Sigmoid colon (tissue), 7 donors: ENCODE data around the gene PPT1. TPM values are rescaled to one million over a fixed set of nuclear protein-coding genes. Genes with fewer than 3 reads are reported as not detected.

ENCODE experiments used
- DNase-seq: peaks from one replicate; pipeline ENCODE4 v3.0.0-alpha.2; 2019
- H3K27ac ChIP-seq, 4 donors: fragments of 200-600 bp; sonication (generic); one replicate each; pipeline ENCODE4 v1.5.1; 2016 to 2019; ENCODE audit warnings: mild to moderate bottlenecking in 1 of 4
- H3K27me3 ChIP-seq, 3 donors: fragments of 200-600 bp; sonication (generic); one replicate each; pipeline ENCODE4 v1.5.1; 2019; ENCODE audit warnings: mild to moderate bottlenecking in 1 of 3
- H3K36me3 ChIP-seq, 4 donors: fragments of 200-600 bp; sonication (generic); one replicate each; pipeline ENCODE4 v1.5.1; 2016 to 2019
- H3K4me1 ChIP-seq, 4 donors: fragments of 200-600 bp; sonication (generic); one replicate each; pipeline ENCODE4 v1.5.1; 2017 to 2019
- H3K4me3 ChIP-seq, 4 donors: fragments of 200-600 bp; sonication (generic); one replicate each; pipeline ENCODE4 v1.5.1; 2017 to 2019; ENCODE audit warnings: mild to moderate bottlenecking in 2 of 4, moderate library complexity in 1 of 4
- H3K9me3 ChIP-seq, 4 donors: fragments of 200-600 bp in 3 of 4; sonication (generic) in 3 of 4; one replicate each; pipeline versions ENCODE4 v1.5.1 to v1.6.1; 2013 to 2019
- EP300 ChIP-seq, 4 donors: sonication (generic); formaldehyde crosslinking; IDR thresholded peaks; one replicate each; pipeline ENCODE4 v1.6.1; 2017; ENCODE audit warnings: antibody characterized with exemption in 4 of 4
- POLR2A ChIP-seq, 2 donors: fragments of 450-650 bp; IDR thresholded peaks; one replicate each; pipeline ENCODE4 v1.6.1; 2016; ENCODE audit warnings: antibody characterized with exemption in 2 of 2, mild to moderate bottlenecking in 2 of 2, moderate library complexity in 2 of 2
- POLR2AphosphoS5 ChIP-seq, 4 donors: sonication (generic); formaldehyde crosslinking; IDR thresholded peaks; one replicate each; pipeline ENCODE4 v1.6.1; 2017; ENCODE audit warnings: antibody characterized with exemption in 4 of 4
- WGBS, 2 donors: extraction: QIAGEN DNeasy Blood & Tissue Kit; methylation state at CpG; one replicate each; pipeline ENCODE4 v1.1.7; 2013; 5-methylcytosine and 5-hydroxymethylcytosine counted together
- intact Hi-C: fragments of 100-400 bp; cut with DNase I; formaldehyde crosslinking; loops from one replicate; pipeline ENCODE4 v1.15.1; 2023
- polyA plus RNA-seq, 3 donors: library from polyadenylated mRNA; stranded (reverse); fragments of 200-250 nt; gene quantifications; one replicate each; pipeline ENCODE4 v1.2.3, GENCODE V29; 2013
- total RNA-seq, 4 donors: library from RNA; depleted of rRNA; stranded (reverse); fragments of >200 nt; gene quantifications; one replicate each; pipeline ENCODE4 v1.1.0, GENCODE V29; 2016
- TF ChIP-seq, protein P1 (sequence below), 4 experiments: fragments of 450-650 bp in 3 of 4; fragments of 200-600 bp in 1 of 4; IDR thresholded peaks; one replicate each; pipeline ENCODE4 v1.5.1; 2016 to 2019; ENCODE audit warnings: antibody characterized with exemption in 4 of 4, mild to moderate bottlenecking in 3 of 4, moderate library complexity in 2 of 4
- donor health status: healthy with polysubstance abuse.
- donor health status: Bipolar disorder and iron deficiency.
- donor health status: healthy.

The PPT1 gene
- total and polyA plus RNA-seq, 7 donors, result 10.2 to 86.7 (median 74.2) TPM

DNA sequence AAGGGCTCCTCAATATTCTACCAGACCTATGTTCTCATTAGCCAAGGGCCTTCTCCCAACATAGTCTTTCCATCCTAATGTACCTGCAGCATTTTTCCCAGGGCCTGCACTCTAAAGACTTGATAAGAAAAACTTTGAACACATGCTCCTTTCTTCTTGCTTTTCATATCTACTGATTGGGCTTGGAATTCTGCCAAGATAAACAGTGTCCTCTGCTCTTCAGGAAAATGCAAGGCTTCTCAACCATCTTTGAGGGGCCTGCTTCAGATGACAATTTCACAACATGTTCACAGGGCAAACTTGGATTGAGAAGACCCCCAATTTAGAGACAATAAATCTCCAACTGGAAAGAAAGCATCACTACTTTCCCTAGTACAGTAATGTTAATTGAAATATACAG, 25.8 kb upstream of the PPT1 start:
- TF ChIP-seq, protein P1, sequence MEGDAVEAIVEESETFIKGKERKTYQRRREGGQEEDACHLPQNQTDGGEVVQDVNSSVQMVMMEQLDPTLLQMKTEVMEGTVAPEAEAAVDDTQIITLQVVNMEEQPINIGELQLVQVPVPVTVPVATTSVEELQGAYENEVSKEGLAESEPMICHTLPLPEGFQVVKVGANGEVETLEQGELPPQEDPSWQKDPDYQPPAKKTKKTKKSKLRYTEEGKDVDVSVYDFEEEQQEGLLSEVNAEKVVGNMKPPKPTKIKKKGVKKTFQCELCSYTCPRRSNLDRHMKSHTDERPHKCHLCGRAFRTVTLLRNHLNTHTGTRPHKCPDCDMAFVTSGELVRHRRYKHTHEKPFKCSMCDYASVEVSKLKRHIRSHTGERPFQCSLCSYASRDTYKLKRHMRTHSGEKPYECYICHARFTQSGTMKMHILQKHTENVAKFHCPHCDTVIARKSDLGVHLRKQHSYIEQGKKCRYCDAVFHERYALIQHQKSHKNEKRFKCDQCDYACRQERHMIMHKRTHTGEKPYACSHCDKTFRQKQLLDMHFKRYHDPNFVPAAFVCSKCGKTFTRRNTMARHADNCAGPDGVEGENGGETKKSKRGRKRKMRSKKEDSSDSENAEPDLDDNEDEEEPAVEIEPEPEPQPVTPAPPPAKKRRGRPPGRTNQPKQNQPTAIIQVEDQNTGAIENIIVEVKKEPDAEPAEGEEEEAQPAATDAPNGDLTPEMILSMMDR (IDR thresholded peaks at IDR 0.05), result no peak
- TF ChIP-seq POLR2AphosphoS5 (IDR thresholded peaks at IDR 0.05), result no peak
- no peak for TF ChIP-seq EP300 (IDR thresholded peaks at IDR 0.05)
- TF ChIP-seq POLR2A (IDR thresholded peaks at IDR 0.05), result no peak
- no peak overlapping the region for H3K27ac ChIP-seq
- peaks cover 0 to 4% (median 0%) of the 10 kb centered on the region in 3 donors for H3K27me3 ChIP-seq
- intact Hi-C loops, result no loop called here
- no peaks in the 10 kb centered on the region for H3K9me3 ChIP-seq
- no peaks in the 10 kb centered on the region for H3K36me3 ChIP-seq
- H3K4me1 ChIP-seq, result no peaks in the 10 kb centered on the region
- no peak overlapping the region for H3K4me3 ChIP-seq
- no peak for DNase-seq

DNA sequence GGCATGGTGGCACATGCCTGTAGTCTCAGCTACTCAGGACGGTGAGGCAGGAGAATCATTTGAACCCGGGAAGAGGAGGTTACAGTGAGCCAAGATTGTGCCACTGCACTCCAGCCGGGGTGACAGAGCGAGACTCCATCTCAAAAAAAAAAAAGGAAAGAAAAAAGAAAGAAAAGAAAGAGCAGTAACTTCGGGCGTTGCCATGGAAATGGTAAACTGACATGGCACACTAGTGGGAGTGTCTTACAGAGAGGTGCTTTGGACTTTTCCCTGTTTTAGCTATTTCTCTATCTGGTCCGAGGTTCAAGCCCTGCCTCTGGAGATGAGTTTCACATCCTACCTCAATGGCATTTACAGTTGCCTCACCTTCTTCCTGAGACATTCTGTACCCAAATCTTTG, 23.1 kb upstream of the PPT1 start:
- intact Hi-C loops, result no loop called here
- H3K27ac ChIP-seq, result no peak overlapping the region
- DNase-seq, result no peak
- H3K4me3 ChIP-seq, result no peak overlapping the region
- no peak for TF ChIP-seq POLR2AphosphoS5 (IDR thresholded peaks at IDR 0.05)
- TF ChIP-seq EP300 (IDR thresholded peaks at IDR 0.05), result no peak
- no peak for TF ChIP-seq POLR2A (IDR thresholded peaks at IDR 0.05)
- TF ChIP-seq, protein P1 (IDR thresholded peaks at IDR 0.05), result no peak
- 83 to 88% methylated on average over 7 of the region's 7 CpGs for whole genome bisulfite sequencing, 2 donors
- no peaks in the 10 kb centered on the region for H3K27me3 ChIP-seq
- H3K9me3 ChIP-seq, result no peaks in the 10 kb centered on the region
- no peaks in the 10 kb centered on the region for H3K36me3 ChIP-seq
- H3K4me1 ChIP-seq, result no peaks in the 10 kb centered on the region

DNA sequence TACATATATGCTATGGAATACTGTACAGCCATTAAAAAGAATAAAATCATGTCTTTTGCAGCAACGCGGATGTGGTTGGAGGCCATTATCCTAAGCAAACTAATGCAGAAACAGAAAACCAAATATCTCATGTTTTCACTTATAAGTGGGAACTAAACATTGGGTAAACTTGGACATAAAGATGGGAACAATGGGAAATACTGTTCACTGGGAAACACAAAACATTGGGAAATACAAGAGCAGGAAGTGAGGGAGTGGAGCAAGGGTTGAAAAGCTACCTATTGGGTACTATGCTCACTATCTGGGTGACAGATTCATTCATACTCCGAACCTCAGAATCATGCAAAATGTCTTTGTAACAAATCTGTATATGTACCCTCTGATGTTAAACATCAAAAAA, 17.3 kb upstream of the PPT1 start:
- H3K27me3 ChIP-seq, result no peaks in the 10 kb centered on the region
- no peak overlapping the region for H3K27ac ChIP-seq
- no peaks in the 10 kb centered on the region for H3K36me3 ChIP-seq
- intact Hi-C loops, result no loop called here
- DNase-seq, result no peak
- peaks cover 0 to 10% (median 7%) of the 10 kb centered on the region in 4 donors for H3K9me3 ChIP-seq
- H3K4me1 ChIP-seq, result no peaks in the 10 kb centered on the region
- TF ChIP-seq EP300 (IDR thresholded peaks at IDR 0.05), result no peak
- TF ChIP-seq, protein P1 (IDR thresholded peaks at IDR 0.05), result no peak
- H3K4me3 ChIP-seq, result no peak overlapping the region
- 91 to 92% methylated on average over 3 of the region's 3 CpGs for WGBS, 2 donors

DNA sequence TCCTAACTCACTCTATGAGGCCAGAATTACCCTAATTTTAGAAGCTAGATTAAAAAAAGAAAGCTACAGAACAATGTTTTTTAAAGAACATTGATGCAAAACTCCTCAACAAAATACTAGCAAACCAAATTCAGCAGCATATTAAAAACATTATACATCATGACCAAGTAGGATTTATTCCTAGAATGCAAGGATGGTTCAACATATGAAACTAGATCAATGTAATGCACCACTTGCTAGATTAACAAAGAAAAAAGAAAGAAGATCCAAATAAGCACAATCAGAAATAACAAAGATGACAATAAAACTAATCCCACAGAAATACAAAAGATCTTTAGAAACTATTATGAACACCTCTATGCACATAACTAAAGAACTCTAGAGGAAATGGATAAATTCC, 13.3 kb upstream of the PPT1 start:
- TF ChIP-seq, protein P1 (IDR thresholded peaks at IDR 0.05), result no peak
- TF ChIP-seq EP300 (IDR thresholded peaks at IDR 0.05) (no peak), POLR2A (IDR thresholded peaks at IDR 0.05) (no peak), POLR2AphosphoS5 (IDR thresholded peaks at IDR 0.05) (no peak)
- Histone ChIP-seq H3K36me3 (no peaks in the 10 kb centered on the region), H3K27ac (no peak overlapping the region), H3K4me1 (no peaks in the 10 kb centered on the region), H3K9me3 (peaks cover 0 to 10% (median 7%) of the 10 kb centered on the region in 4 donors), H3K27me3 (no peaks in the 10 kb centered on the region), H3K4me3 (no peak overlapping the region)
- intact Hi-C loops, result no loop called here
- no peak for DNase-seq

DNA sequence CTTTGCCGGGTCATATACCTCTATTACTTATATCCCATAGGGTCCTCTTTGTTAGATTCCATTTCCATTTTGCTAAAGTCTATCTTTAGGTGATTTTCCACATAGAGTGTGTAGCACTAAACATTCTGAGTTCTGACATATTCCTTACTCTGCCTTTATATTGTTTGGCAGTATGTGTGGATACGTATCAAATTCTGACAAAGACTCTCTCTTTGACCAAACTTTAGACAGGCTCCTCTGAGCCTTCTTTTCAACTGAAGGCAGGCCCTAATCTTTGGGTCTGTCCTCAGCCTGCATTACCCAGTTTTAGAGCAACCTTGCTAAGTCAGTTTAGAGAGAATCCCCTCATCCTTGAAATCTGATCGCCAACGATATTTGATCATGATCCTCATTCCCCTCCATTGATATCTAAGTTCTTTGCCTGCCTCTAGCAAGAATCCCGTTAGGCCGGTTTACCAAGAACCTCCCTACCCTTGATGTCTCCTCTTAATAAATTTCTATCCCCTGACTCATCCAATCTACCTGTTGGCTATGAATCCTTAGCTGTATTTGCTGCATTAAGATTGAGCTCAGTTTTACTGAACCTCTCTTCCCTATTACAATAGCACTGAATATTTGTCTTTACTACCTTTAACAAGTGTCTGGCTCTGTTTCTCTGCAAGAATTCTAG, 10.4 kb upstream of the PPT1 start:
- no peaks in the 10 kb centered on the region for H3K4me1 ChIP-seq

More for the DNA sequence above, 10.4 kb upstream of the PPT1 start:
- no peak for DNase-seq
- WGBS, 2 donors, result 89 to 93% methylated on average over 6 of the region's 6 CpGs
- Histone ChIP-seq H3K9me3 (peaks cover 0 to 10% (median 7%) of the 10 kb centered on the region in 4 donors), H3K27me3 (no peaks in the 10 kb centered on the region), H3K27ac (no peak overlapping the region), H3K36me3 (no peaks in the 10 kb centered on the region), H3K4me3 (no peak overlapping the region)
- intact Hi-C loops, result no loop called here
- TF ChIP-seq POLR2A (IDR thresholded peaks at IDR 0.05), result no peak
- TF ChIP-seq EP300 (IDR thresholded peaks at IDR 0.05), result no peak
- TF ChIP-seq, protein P1 (IDR thresholded peaks at IDR 0.05), result no peak
- TF ChIP-seq POLR2AphosphoS5 (IDR thresholded peaks at IDR 0.05), result no peak
